Small intestine (tissue), 7 donors: ENCODE measurements around the gene MAP2K2. TPM values are rescaled to one million over a fixed set of nuclear protein-coding genes. Genes with fewer than 3 reads are reported as not detected.
"Not testable (repeated sequence)": the region's sequence is repeated elsewhere in the genome, so short reads cannot be mapped to it uniquely, and the experiment has no call there.

Experiments used
- DNase-seq, 2 donors: peaks; one replicate each; pipeline versions ENCODE4 v3.0.0 to v3.0.0-alpha.2; 2013
- FAIRE-seq: peaks from 2 replicates; lab custom pipeline; 2012; peaks lifted over from hg19 to GRCh38; lab: Jason Lieb, UNC
- H3K27ac ChIP-seq, 3 donors: one replicate each; pipeline ENCODE4 v1.5.1; 2013; ENCODE audit warnings: low read length in 2 of 3, mild to moderate bottlenecking in 2 of 3, control low read depth in 1 of 3, inconsistent platforms in 1 of 3, low read depth in 1 of 3, moderate library complexity in 1 of 3
- H3K27me3 ChIP-seq, 3 donors: one replicate each; pipeline ENCODE4 v1.6.1; 2013; ENCODE audit warnings: low read length in 3 of 3, inconsistent platforms in 1 of 3; ENCODE audit not compliant: control insufficient read depth in 3 of 3, insufficient read depth in 3 of 3
- H3K36me3 ChIP-seq, 3 donors: one replicate each; pipeline ENCODE4 v1.6.1; 2013; ENCODE audit warnings: low read length in 3 of 3, inconsistent platforms in 1 of 3, low read depth in 1 of 3, mild to moderate bottlenecking in 1 of 3, moderate library complexity in 1 of 3; ENCODE audit not compliant: control insufficient read depth in 3 of 3, insufficient read depth in 2 of 3
- H3K4me1 ChIP-seq, 3 donors: one replicate each; pipeline ENCODE4 v1.6.1; 2013; ENCODE audit warnings: low read length in 2 of 3, inconsistent platforms in 1 of 3, low read depth in 1 of 3, mild to moderate bottlenecking in 1 of 3, moderate library complexity in 1 of 3; ENCODE audit not compliant: control insufficient read depth in 3 of 3, insufficient read depth in 2 of 3
- H3K4me3 ChIP-seq, 3 donors: one replicate each; pipeline ENCODE4 v1.5.1; 2013; ENCODE audit warnings: low read length in 3 of 3, control low read depth in 1 of 3, inconsistent platforms in 1 of 3, low read depth in 1 of 3, mild to moderate bottlenecking in 1 of 3, moderate library complexity in 1 of 3
- H3K9me3 ChIP-seq, 2 donors: one replicate each; pipeline ENCODE4 v1.6.1; 2013; ENCODE audit warnings: low read depth in 1 of 2, low read length in 1 of 2; ENCODE audit not compliant: control insufficient read depth in 2 of 2, insufficient read depth in 1 of 2
- WGBS, 3 donors: extraction: QIAGEN DNeasy Blood & Tissue Kit; methylation state at CpG; one replicate each; pipeline ENCODE4 v1.1.7; 2013; 5-methylcytosine and 5-hydroxymethylcytosine counted together
- polyA plus RNA-seq, 4 donors: library from polyadenylated mRNA; stranded (reverse) in 3 of 4; unstranded in 1 of 4; fragments of 200-250 nt in 3 of 4; fragments of 120-200 nt in 1 of 4; gene quantifications; one replicate each; pipeline versions ENCODE4 v1.2.1 to v1.2.3, GENCODE V29; 2013
- donor health status: healthy with polysubstance abuse.
- donor health status: control.
- donor health status: control.
- donor health status: Bipolar disorder and iron deficiency.
- donor health status: healthy.

Gene MAP2K2
- polyA plus RNA-seq, 4 donors, result 157 to 522 (median 388) TPM

DNA sequence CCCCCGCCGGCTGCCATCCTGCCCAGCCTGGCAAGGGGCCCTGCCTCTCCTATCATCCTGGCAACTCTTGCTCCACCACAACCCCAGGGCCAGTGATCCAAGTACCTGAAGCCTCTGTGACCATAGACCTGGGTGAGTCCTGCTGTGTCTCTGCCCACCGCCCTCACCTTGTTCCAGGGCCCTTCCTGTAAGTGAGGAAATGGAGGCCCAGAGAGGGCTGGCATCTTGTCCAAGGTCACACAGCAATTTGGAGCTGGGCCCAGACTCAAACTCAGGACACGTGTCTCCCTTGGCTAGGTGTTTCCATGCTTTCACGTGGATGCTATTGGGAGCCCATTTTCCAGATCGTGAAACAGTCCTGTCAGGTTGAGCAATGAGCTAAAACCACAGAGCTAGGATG, 33.2 kb upstream of the MAP2K2 start:
- H3K4me1 ChIP-seq, result peaks cover 0 to 32% (median 3%) of the 10 kb centered on the region in 3 donors
- DNase-seq (no peak), FAIRE-seq (no peak)
- no peaks in the 10 kb centered on the region for H3K9me3 ChIP-seq
- H3K4me3 ChIP-seq, result peak overlapping the region in 1 of 3 donors; percentile 90
- H3K27me3 ChIP-seq, result no peaks in the 10 kb centered on the region
- WGBS, 3 donors, result 57 to 75% (median 66%) methylated on average over 6 of the region's 6 CpGs
- H3K27ac ChIP-seq, result peak overlapping the region in 1 of 3 donors; percentile 76
- H3K36me3 ChIP-seq, result peaks cover 0 to 78% (median 13%) of the 10 kb centered on the region in 3 donors

DNA sequence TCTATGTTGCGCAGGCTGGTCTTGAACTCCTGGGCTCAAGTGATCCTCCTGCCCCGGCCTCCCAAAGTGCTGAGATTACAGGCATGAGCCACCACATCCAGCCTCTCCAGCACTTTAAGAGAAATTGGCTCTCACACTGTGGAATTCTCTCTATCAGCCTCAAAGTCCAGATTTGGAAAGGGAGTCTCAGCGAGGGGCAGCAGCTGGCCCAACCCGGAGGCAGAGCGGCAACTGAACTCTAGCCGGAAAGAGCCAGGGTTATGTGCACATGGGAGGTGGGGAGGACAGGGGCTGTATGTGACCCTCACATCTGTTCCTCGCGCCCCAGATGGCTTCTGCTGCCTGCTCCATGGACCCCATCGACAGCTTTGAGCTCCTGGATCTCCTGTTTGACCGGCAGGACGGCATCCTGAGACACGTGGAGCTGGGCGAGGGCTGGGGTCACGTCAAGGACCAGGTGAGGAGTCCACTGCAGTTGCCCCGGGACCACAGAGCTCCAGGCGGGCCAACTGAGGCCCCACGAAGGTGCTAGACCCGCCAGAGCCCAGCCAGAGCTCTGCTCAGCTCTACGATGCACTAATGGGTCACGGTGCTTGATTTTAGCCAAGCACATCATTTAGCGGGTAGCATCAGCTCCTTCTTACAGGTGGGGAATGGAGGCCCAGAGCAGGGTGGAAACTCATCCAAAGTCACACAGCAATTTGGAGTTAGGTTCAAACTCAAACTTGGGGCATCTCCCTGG, 30.8 kb upstream of the MAP2K2 start:
- WGBS, 3 donors, result 32 to 66% (median 46%) methylated on average over 21 of the region's 21 CpGs
- H3K9me3 ChIP-seq, result no peaks in the 10 kb centered on the region
- DNase-seq, result no peak
- H3K4me3 ChIP-seq, result peak overlapping the region in 2 of 3 donors; percentile 83 to 90
- no peaks in the 10 kb centered on the region for H3K27me3 ChIP-seq
- peaks cover 0 to 46% (median 8%) of the 10 kb centered on the region in 3 donors for H3K4me1 ChIP-seq
- H3K36me3 ChIP-seq, result peaks cover 0 to 59% (median 7%) of the 10 kb centered on the region in 3 donors
- H3K27ac ChIP-seq, result peak overlapping the region in 2 of 3 donors; percentile 53 to 87
- FAIRE-seq, result no peak

DNA sequence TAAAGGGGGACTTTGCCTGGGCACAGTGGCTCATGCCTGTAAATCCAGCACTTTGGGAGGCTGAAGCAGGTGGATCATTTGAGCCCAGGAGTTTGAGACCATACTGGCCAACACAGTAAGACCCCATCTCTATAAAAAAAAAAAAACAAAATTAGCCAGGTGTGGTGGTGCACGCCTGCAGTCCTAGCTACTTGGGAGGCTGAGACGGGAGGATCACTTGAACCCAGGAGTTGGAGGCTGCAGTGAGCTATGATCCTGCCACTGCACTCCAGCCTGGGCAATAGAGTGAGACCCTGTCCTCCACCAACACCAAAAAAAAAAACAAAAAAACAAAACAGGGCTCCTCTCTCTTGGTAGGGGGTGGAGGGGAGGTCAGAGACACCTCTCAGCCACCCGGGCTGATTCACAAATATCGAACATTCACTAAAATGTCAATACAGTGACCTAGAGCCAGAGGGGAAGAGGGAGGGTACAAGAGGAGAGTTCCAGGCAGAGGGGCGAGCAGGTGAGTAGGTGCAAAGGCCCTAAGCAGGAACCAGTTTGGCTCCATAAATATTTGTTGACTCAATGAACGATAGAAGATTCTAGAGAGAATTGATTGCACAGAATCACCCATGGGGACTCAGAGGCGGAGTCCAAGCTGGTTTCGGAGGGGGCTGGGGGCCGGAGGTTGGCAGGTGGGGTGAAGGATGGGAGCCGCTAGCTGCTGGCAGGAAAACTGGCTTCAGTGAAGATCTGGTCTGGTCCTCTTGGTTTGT, 28.5 kb upstream of the MAP2K2 start:
- H3K4me1 ChIP-seq, result peaks cover 0 to 55% (median 8%) of the 10 kb centered on the region in 3 donors
- H3K27me3 ChIP-seq, result no peaks in the 10 kb centered on the region
- H3K9me3 ChIP-seq, result no peaks in the 10 kb centered on the region
- peak in 1 of 2 donors; percentile 46 for DNase-seq
- peak overlapping the region in 2 of 3 donors; percentile 65 to 78 for H3K27ac ChIP-seq
- peak overlapping the region in 1 of 3 donors; percentile 12 for H3K4me3 ChIP-seq
- no peak for FAIRE-seq
- H3K36me3 ChIP-seq, result peaks cover 0 to 37% (median 7%) of the 10 kb centered on the region in 3 donors
- WGBS, 3 donors, result 55 to 71% (median 68%) methylated on average over 10 of the region's 10 CpGs

DNA sequence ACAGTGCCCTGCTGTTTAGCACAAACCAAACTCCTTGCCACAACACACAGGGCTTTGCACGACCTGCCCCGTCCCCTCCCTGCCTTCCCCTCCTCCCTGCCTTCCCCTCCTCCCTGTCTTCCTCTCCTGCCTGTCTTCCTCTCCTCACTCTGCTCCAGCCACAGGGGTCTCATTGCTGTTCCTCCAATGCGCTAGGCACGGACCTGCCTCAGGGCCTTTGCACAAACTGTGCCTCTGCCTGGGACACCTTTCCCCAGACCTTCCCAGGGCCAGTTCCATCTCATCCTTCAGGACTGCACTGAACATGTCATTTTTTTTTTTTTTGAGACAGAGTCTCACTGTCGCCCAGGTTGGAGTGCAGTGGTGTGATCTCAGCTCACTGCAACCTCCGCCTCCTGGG, 27.7 kb upstream of the MAP2K2 start:
- peaks cover 0 to 54% (median 8%) of the 10 kb centered on the region in 3 donors for H3K4me1 ChIP-seq
- FAIRE-seq (no peak), DNase-seq (no peak)
- H3K27ac ChIP-seq, result no peak overlapping the region
- WGBS, 3 donors, result 70 to 79% (median 73%) methylated on average over 6 of the region's 6 CpGs
- H3K27me3 ChIP-seq, result no peaks in the 10 kb centered on the region
- no peak overlapping the region for H3K4me3 ChIP-seq
- H3K36me3 ChIP-seq, result peaks cover 0 to 29% (median 3%) of the 10 kb centered on the region in 3 donors
- H3K9me3 ChIP-seq, result no peaks in the 10 kb centered on the region

DNA sequence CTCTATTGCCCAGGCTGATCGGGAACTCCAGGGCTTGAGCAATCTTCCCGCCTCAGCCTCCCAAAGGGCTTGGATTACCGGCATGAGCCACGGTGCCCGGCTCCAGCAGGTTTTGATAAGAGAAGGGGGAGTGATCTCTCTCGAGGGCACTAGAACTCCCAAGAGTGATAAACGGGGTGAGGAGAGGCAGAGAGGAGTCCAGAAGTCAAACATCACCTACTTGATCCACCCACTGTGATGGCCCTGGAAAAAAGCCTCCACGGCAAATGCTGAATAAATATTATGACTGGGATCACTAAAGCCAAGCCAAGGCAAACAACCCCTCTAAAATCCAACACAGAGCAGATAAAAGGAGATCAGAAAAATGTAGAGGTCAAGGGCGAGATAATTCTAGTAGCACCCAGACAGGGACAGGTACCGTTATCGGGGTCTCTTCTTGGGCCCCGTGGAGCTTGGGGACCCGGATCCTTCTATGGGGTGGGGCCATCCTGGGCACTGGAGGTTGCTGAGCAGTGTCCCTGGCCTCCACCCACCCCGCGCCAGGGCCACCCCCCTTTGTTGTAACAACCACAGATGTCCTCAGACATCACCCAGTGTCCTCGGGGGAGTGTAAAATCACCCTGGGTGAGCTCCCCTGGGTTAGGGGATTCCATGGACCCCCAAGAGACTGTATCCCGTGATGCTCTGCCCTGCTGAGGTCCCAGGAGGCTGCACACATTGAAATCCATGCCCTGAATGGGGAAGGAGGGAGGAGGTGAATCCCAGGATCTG, 25.8 kb upstream of the MAP2K2 start:
- Histone ChIP-seq H3K36me3 (peaks cover 0 to 9% (median 0%) of the 10 kb centered on the region in 3 donors), H3K27me3 (no peaks in the 10 kb centered on the region), H3K4me3 (no peak overlapping the region), H3K4me1 (peaks cover 0 to 64% (median 8%) of the 10 kb centered on the region in 3 donors), H3K9me3 (peaks cover 0 to 6% of the 10 kb centered on the region in 2 donors), H3K27ac (peak overlapping the region; percentile 64 to 92 (median 81))
- FAIRE-seq (no peak), DNase-seq (peak; percentile 90 to 97)
- WGBS, 3 donors, result 14 to 42% (median 28%) methylated on average over 17 of the region's 17 CpGs

DNA sequence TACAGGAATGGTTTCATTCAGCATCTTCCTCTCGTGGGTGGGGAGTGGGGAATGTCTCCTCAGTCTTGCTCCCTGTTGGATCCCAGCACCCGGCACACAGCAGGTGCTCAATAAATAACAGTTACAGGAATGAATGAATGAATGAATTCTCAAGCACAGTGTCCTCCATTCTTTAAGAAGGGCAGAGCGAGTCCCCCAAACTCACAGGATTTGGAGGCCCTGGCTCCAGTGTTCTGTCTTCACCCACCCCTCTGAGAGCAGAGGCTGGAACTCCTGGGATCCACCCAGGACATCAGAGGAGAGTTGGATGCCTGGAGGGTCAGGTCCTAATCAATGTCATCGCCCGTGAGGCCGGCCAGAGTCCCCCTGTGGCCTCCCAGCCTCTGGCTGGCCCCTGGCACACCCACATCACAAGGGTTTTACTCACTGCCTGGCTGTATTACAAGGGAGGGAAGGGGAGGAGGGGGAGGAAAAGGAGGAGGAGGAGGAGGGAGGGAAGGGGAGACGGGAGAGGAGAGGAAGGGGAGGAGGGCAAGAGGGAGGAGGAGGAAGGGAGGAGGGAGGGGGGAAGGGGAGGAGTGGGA, 20.8 kb upstream of the MAP2K2 start:
- no peaks in the 10 kb centered on the region for H3K27me3 ChIP-seq
- peaks cover 0 to 56% (median 0%) of the 10 kb centered on the region in 3 donors for H3K4me1 ChIP-seq
- peak overlapping the region in 1 of 3 donors; percentile 2 for H3K4me3 ChIP-seq
- H3K27ac ChIP-seq, result peak overlapping the region; percentile 93 to 96 (median 96)
- no peaks in the 10 kb centered on the region for H3K36me3 ChIP-seq
- H3K9me3 ChIP-seq, result peaks cover 0 to 7% of the 10 kb centered on the region in 2 donors
- peak; percentile 92 for DNase-seq
- 20 to 30% (median 23%) methylated on average over 7 of the region's 7 CpGs for WGBS, 3 donors
- no peak for FAIRE-seq

DNA sequence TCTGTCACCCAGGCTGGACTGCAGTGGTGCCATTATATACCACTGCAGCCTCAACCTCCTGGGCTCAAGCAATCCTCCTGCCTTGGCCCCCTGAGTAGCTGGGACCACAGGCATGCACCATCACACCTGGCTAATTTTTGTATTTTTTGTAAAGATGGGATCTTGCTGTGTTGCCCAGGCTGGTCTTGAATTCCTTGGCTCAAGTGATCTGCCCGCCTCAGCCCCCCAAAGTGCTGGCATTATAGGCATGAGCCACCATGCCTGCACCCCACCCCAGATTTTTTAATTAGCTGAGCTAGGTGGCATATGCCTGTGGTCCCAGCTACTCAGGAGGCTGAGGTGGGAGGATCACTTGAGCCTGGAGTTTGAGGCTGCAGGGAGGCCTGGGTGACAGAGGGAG, 19.0 kb upstream of the MAP2K2 start:
- WGBS, 3 donors, result 88 to 100% (median 94%) methylated on average over 1 of the region's 1 CpG

More for the DNA sequence above, 19.0 kb upstream of the MAP2K2 start:
- DNase-seq, H3K27me3 ChIP-seq, FAIRE-seq, H3K4me3 ChIP-seq, H3K9me3 ChIP-seq, H3K36me3 ChIP-seq: not testable (repeated sequence)
- H3K27ac ChIP-seq, result peak overlapping the region; percentile 73 to 93 (median 85)
- H3K4me1 ChIP-seq, result peaks cover 0 to 46% (median 0%) of the 10 kb centered on the region in 3 donors
